Upper lobe of left lung (tissue), 6 donors: Measurements from ENCODE around the gene OAF. TPM values are rescaled to one million over a fixed set of nuclear protein-coding genes. Genes with fewer than 3 reads are reported as not detected.

Experiments used
- ATAC-seq, 2 donors: fragments of 200-7000 bp; cut with Tn5 transposase; one replicate each; pipeline ENCODE4 v1.9.1; 2022; ENCODE audit warnings: mild to moderate bottlenecking in 2 of 2, moderate library complexity in 2 of 2; ENCODE audit not compliant: low FRiP score in 2 of 2
- DNase-seq, 2 donors: peaks; one replicate each; pipeline ENCODE4 v3.0.0-alpha.2; 2019 to 2020
- H3K27ac ChIP-seq, 4 donors: fragments of 200-600 bp; sonication (generic); one replicate each; pipeline ENCODE4 v1.5.1; 2016 to 2019
- H3K27me3 ChIP-seq, 4 donors: fragments of 200-600 bp; sonication (generic); one replicate each; pipeline ENCODE4 v1.5.1; 2017 to 2019
- H3K36me3 ChIP-seq, 4 donors: fragments of 200-600 bp; sonication (generic); one replicate each; pipeline ENCODE4 v1.5.1; 2016 to 2019
- H3K4me1 ChIP-seq, 4 donors: fragments of 200-600 bp; sonication (generic); one replicate each; pipeline ENCODE4 v1.5.1; 2018 to 2019
- H3K4me3 ChIP-seq, 4 donors: fragments of 200-600 bp; sonication (generic); one replicate each; pipeline ENCODE4 v1.5.1; 2017 to 2019; ENCODE audit warnings: mild to moderate bottlenecking in 2 of 4, moderate library complexity in 1 of 4
- H3K9me3 ChIP-seq, 4 donors: fragments of 200-600 bp; sonication (generic); one replicate each; pipeline ENCODE4 v1.5.1; 2018 to 2019
- EP300 ChIP-seq, 4 donors: sonication (generic); formaldehyde crosslinking; IDR thresholded peaks; one replicate each; pipeline ENCODE4 v1.5.1; 2017; ENCODE audit warnings: antibody characterized with exemption in 4 of 4, control low read depth in 2 of 4
- POLR2A ChIP-seq, 4 donors: fragments of 450-650 bp; IDR thresholded peaks; one replicate each; pipeline ENCODE4 v1.5.1; 2016 to 2017; ENCODE audit warnings: antibody characterized with exemption in 4 of 4, mild to moderate bottlenecking in 2 of 4
- POLR2AphosphoS5 ChIP-seq, 2 donors: sonication (generic); formaldehyde crosslinking; IDR thresholded peaks; one replicate each; pipeline ENCODE4 v1.5.1; 2017; ENCODE audit warnings: antibody characterized with exemption in 2 of 2
- WGBS, 2 donors: methylation state at CpG; one replicate each; pipeline ENCODE4 v1.1.5; 2017 to 2018; 5-methylcytosine and 5-hydroxymethylcytosine counted together
- total RNA-seq, 6 donors: library from RNA; depleted of rRNA in 4 of 6; stranded (reverse); fragments of >200 nt in 4 of 6; gene quantifications; one replicate each; pipeline versions ENCODE4 v1.1.0 to v1.2.1, GENCODE V29; 2016 to 2021
- TF ChIP-seq, protein P1 (sequence below), 6 experiments: fragments of 450-650 bp in 4 of 6; fragments of 200-600 bp in 2 of 6; sonication (generic) in 2 of 6; IDR thresholded peaks; one replicate each; pipeline ENCODE4 v1.5.1; 2016 to 2019; ENCODE audit warnings: antibody characterized with exemption in 6 of 6
- donor health status: DM: no; HTN: no; CAD: no; lungs with moderate emphysema.
- donor health status: DM: no; HTN: yes; CAD: no; lungs with severe emphysema.

OAF gene
- total RNA-seq, 6 donors from 2014 or later: 5.1 to 41.6 (median 8.7) TPM

DNA sequence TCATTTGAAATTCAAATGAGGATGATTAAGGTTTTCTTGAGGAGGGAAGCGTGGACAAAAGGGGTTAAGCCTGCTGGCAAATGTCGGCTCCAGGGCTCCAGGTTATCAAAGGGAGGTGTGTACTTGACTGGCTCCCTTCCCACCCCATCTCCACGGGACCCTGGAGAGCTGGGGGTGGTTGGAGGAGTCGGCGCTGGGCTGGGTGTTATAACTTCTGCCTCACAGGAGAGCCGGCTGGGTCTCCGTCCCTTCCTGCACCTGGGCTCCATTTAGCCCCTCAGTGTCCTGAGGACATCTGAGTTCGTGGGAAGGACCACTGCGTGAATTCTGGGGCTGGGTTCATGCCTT lies 44.7 kb downstream of the OAF start:
- no peaks in the 10 kb centered on the region for H3K9me3 ChIP-seq
- H3K27me3 ChIP-seq: no peaks in the 10 kb centered on the region
- no peak for ATAC-seq
- no peak overlapping the region for H3K4me3 ChIP-seq
- no peaks in the 10 kb centered on the region for H3K36me3 ChIP-seq
- H3K27ac ChIP-seq: no peak overlapping the region
- no peak for DNase-seq
- WGBS, 2 donors: 14 to 25% methylated on average over 2 to 9 of the region's 9 CpGs
- no peaks in the 10 kb centered on the region for H3K4me1 ChIP-seq
- TF ChIP-seq POLR2AphosphoS5 (IDR thresholded peaks at IDR 0.05) (no peak), EP300 (IDR thresholded peaks at IDR 0.05) (no peak), POLR2A (IDR thresholded peaks at IDR 0.05) (no peak)
- TF ChIP-seq, protein P1, sequence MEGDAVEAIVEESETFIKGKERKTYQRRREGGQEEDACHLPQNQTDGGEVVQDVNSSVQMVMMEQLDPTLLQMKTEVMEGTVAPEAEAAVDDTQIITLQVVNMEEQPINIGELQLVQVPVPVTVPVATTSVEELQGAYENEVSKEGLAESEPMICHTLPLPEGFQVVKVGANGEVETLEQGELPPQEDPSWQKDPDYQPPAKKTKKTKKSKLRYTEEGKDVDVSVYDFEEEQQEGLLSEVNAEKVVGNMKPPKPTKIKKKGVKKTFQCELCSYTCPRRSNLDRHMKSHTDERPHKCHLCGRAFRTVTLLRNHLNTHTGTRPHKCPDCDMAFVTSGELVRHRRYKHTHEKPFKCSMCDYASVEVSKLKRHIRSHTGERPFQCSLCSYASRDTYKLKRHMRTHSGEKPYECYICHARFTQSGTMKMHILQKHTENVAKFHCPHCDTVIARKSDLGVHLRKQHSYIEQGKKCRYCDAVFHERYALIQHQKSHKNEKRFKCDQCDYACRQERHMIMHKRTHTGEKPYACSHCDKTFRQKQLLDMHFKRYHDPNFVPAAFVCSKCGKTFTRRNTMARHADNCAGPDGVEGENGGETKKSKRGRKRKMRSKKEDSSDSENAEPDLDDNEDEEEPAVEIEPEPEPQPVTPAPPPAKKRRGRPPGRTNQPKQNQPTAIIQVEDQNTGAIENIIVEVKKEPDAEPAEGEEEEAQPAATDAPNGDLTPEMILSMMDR (IDR thresholded peaks at IDR 0.05): no peak

- TF ChIP-seq, protein P1 (IDR thresholded peaks at IDR 0.05): no peak
- no peak for TF ChIP-seq POLR2AphosphoS5 (IDR thresholded peaks at IDR 0.05)
- TF ChIP-seq EP300 (IDR thresholded peaks at IDR 0.05): no peak
- TF ChIP-seq POLR2A (IDR thresholded peaks at IDR 0.05): no peak
- DNase-seq: no peak
These were observed 45.3 kb downstream of the OAF start for GRCh38 chr11:120256178-120256577.

GRCh38 chr11:120256779-120257178 lies 45.9 kb downstream of the OAF start:
- no peak for ATAC-seq
- 80 to 89% methylated on average over 2 of the region's 2 CpGs for WGBS, 2 donors
- Histone ChIP-seq H3K4me1 (no peaks in the 10 kb centered on the region), H3K27ac (no peak overlapping the region), H3K9me3 (no peaks in the 10 kb centered on the region), H3K27me3 (no peaks in the 10 kb centered on the region), H3K36me3 (no peaks in the 10 kb centered on the region), H3K4me3 (no peak overlapping the region)
- DNase-seq: no peak
- TF ChIP-seq POLR2A (IDR thresholded peaks at IDR 0.05): no peak
- TF ChIP-seq EP300 (IDR thresholded peaks at IDR 0.05): no peak
- no peak for TF ChIP-seq POLR2AphosphoS5 (IDR thresholded peaks at IDR 0.05)
- TF ChIP-seq, protein P1 (IDR thresholded peaks at IDR 0.05): no peak

More at GRCh38 chr11:120256178-120256577, 45.3 kb downstream of the OAF start:
- WGBS, 2 donors: 51 to 86% methylated on average over 2 to 4 of the region's 4 CpGs
- Histone ChIP-seq H3K4me3 (no peak overlapping the region), H3K36me3 (no peaks in the 10 kb centered on the region), H3K27me3 (no peaks in the 10 kb centered on the region), H3K4me1 (no peaks in the 10 kb centered on the region), H3K9me3 (no peaks in the 10 kb centered on the region), H3K27ac (no peak overlapping the region)
- ATAC-seq: no peak

GRCh38 chr11:120257346-120257745 lies 46.5 kb downstream of the OAF start:
- Histone ChIP-seq H3K27me3 (no peaks in the 10 kb centered on the region), H3K27ac (no peak overlapping the region), H3K4me3 (no peak overlapping the region), H3K4me1 (no peaks in the 10 kb centered on the region), H3K9me3 (no peaks in the 10 kb centered on the region), H3K36me3 (no peaks in the 10 kb centered on the region)
- TF ChIP-seq EP300 (IDR thresholded peaks at IDR 0.05) (no peak), POLR2AphosphoS5 (IDR thresholded peaks at IDR 0.05) (no peak)
- ATAC-seq (no peak), DNase-seq (no peak)
- 75 to 82% methylated on average over 9 of the region's 9 CpGs for whole genome bisulfite sequencing, 2 donors

DNA sequence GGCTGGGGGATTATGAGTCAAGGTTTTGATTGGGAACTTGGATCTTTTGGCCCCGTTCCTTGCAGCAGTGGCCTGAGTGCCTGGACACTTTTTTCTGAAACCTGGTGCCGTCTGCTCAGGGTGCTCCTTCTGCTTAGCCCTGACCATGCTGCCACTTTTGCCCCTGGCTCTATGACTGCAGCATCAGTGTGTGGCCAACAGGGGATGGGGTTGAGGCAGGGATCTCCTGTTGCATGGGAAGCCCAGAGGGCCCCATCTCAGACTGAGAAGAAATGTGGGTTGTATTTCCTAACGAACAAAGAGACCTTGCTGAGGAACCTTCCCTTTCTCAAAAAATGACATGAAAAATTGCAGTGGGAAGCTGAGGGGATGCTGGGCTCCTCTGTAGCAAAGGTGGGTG lies 47.8 kb downstream of the OAF start:
- H3K4me1 ChIP-seq: no peaks in the 10 kb centered on the region
- H3K4me3 ChIP-seq: no peak overlapping the region
- TF ChIP-seq EP300 (IDR thresholded peaks at IDR 0.05) (no peak), POLR2AphosphoS5 (IDR thresholded peaks at IDR 0.05) (no peak), POLR2A (IDR thresholded peaks at IDR 0.05) (no peak)
- TF ChIP-seq, protein P1 (IDR thresholded peaks at IDR 0.05): no peak
- no peaks in the 10 kb centered on the region for H3K9me3 ChIP-seq
- WGBS, 2 donors: 79 to 88% methylated on average over 3 of the region's 3 CpGs
- H3K27me3 ChIP-seq: no peaks in the 10 kb centered on the region
- ATAC-seq (no peak), DNase-seq (no peak)
- H3K36me3 ChIP-seq: no peaks in the 10 kb centered on the region
- H3K27ac ChIP-seq: no peak overlapping the region
